KOPT-K1 (cell line): ENCODE data around the gene ETFRF1.

ENCODE experiments used
- H3K27ac ChIP-seq: fragments of 200-600 bp; sonication (generic); 2 replicates; pipeline ENCODE4 v1.5.1; 2016; ENCODE audit warnings: antibody characterized with exemption, mild to moderate bottlenecking, low read depth, low read length; ENCODE audit not compliant: poor library complexity, severe bottlenecking
- H3K36me3 ChIP-seq: fragments of 200-600 bp; sonication (generic); 2 replicates; pipeline ENCODE4 v1.5.1; 2017; ENCODE audit warnings: antibody characterized with exemption, mild to moderate bottlenecking, low read length, moderate library complexity; ENCODE audit not compliant: insufficient read depth
- H3K9me3 ChIP-seq: fragments of 200-600 bp; sonication (generic); 2 replicates; pipeline ENCODE4 v1.5.1; 2017; ENCODE audit warnings: antibody characterized with exemption, low read length, mild to moderate bottlenecking; ENCODE audit not compliant: insufficient read depth, poor library complexity, severe bottlenecking

ETFRF1 gene

DNA sequence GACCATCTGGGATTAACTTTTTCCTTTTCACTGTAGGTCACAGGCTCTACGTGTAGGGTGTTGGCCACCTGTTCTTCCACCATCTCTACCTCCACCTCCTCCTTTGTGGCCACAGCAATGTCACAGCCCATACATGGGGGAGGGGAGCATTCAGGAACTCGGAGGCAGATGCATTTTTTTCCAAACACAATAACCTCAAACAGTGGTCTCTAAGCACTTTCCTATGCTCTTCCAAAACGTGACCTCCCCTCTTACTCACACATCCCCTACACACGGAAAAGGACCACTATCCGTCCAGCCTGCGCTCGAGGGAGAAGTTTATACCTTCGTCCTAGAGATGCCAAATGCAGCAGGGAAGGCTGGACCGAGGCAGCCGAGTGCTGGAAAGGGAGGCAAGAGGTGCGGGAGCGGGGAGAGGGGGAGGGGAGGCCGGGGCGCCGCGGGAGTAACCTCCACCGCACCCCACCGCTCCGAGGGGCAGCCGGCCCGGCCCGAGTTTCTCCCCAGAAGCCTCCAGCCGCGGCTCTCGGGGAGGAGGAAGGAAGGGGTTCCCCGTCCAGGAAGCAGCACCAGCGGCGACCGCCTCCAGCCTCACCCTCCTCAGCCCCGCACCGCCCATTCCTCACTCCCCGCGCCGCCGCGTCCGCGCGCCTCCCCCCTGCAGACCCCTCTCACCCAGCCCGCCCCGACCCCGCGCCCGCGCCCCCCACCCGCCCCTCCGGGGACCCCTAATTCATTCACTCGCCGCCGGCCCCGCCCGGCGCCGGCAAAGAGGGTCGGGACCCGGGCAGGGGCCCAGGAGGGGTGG is 55.1 kb downstream of the ETFRF1 start:
- Histone ChIP-seq H3K36me3 (peaks cover 3% of the 10 kb centered on the region), H3K9me3 (no peaks in the 10 kb centered on the region), H3K27ac (peak overlapping the region; percentile 69)

DNA sequence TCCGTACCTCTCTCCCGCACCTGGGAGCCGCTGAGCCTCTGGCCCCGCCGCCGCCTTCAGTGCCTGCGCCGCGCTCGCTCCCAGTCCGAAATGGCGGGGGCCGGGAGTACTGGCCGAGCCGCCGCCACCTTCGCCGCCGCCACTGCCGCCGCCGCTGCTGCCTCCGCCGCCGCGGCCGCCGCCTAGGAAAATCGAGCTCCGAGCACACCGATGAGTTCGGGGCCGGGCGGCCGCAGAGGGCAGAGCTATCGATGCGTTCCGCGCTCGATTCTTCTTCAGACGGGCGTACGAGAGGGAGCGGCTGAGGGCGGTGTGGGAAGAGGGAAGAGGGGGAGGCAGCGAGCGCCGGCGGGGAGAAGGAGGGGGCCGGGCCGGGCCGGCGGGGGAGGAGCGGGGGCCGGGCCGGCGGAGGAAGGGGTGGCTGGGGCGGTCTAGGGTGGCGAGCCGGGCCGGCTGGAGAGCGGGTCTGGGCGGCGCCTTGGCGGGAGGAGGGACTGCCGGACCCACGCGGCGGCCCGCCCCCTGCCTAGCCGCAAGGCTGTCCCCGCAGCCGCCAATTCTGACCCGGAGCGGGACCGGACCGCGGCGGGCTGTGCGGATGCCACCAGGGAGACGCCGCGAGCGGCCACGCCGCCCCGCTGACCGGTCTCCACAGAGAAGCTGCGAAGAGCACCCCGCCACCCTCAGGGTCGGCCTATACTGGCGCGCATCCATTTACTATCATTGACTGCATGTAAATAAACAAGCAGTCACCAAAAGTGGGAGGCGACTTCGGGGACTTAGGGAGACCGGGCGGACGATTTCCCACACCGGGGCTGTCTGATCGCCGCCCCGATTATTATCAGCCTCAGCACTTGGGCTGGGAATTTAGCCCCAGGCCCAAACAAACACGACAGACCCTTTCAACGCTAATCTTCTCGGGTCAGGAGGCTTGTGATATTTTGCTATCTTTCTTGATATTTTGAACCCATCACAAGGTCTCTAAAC is 56.0 kb downstream of the ETFRF1 start, which contains the start of gene KRAS:
Gene KRAS (minus strand): TSS at position 186 of the 987 bp plus-strand sequence.
- Histone ChIP-seq H3K9me3 (no peaks in the 10 kb centered on the region), H3K36me3 (no peaks in the 10 kb centered on the region; the same call in 1 of the 2 replicates), H3K27ac (peak within 1 kb of the TSS; percentile 69)

DNA sequence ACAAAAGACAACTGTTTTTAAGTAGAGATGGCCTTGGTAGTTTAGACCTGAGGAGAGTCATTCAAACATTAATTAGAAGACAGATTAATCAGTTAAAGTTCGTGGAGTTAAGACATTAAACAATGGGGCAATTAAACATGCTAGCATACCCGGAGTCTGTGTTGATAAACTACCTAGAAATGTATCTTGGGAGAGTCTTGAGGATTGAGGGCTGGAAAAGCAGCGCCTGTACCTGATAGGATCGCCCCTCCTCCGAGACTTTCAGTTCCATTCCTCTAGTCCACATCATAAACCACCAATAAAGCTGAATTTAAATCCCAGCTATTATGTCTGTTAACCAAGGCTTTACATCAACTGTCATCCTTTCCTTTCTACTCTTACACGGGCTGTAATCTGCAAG is 56.7 kb downstream of the ETFRF1 start:
- Histone ChIP-seq H3K27ac (no peak overlapping the region), H3K36me3 (no peaks in the 10 kb centered on the region; the same call in 1 of the 2 replicates), H3K9me3 (no peaks in the 10 kb centered on the region)

DNA sequence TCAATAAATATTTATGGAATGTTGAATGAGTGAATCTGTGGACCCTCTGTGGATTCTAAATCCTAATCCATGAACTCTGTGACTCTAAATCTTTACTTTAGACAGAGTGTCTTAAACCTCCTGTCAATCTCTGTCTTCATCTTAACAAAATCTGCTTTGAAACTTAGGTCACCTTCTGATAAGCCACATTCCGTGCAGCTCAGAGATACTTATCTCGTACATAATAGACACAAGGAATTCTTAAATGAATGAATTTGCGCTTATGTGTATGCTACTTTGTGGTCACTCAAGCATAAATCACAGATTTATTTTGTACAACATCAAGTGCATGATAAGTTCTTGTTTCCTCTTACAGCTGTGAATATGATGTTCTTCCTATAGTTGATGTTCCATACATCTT is 57.9 kb downstream of the ETFRF1 start:
- no peaks in the 10 kb centered on the region for H3K9me3 ChIP-seq
- no peak overlapping the region for H3K27ac ChIP-seq
- no peaks in the 10 kb centered on the region; the same call in 1 of the 2 replicates for H3K36me3 ChIP-seq

DNA sequence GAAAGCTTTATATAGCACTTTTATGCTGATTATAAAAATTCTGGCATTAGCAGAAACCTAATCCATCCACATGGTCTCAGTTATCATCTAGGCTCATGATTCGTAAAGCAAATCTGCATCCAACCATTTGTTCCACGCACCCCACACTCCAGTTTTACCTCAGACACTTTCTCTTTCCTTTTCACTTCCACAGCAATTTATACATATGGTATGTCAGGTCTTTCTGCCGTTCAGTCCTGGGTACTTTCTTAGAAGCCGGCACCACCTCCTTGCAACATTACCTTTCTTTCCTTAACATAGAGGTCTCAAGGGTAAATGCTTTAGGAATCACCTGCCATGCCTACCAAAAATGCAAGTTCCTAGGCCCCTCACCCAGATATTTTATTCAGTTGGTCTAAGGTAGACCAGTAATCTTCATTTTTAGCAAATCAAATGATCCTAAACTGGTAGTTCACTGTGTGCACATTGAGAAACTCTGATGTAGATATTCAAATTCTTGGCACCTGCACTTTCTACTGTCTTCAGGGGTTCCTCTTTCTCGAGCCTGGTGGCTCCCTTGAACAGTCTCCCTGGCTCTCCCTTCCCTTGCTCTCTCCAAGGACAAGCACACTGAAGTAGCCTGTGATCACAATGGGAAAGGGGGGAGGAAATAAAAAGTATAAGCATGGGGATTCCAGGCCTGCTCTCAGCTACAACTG is 58.5 kb downstream of the ETFRF1 start:
- Histone ChIP-seq H3K27ac (no peak overlapping the region), H3K36me3 (no peaks in the 10 kb centered on the region; the same call in 1 of the 2 replicates)

DNA sequence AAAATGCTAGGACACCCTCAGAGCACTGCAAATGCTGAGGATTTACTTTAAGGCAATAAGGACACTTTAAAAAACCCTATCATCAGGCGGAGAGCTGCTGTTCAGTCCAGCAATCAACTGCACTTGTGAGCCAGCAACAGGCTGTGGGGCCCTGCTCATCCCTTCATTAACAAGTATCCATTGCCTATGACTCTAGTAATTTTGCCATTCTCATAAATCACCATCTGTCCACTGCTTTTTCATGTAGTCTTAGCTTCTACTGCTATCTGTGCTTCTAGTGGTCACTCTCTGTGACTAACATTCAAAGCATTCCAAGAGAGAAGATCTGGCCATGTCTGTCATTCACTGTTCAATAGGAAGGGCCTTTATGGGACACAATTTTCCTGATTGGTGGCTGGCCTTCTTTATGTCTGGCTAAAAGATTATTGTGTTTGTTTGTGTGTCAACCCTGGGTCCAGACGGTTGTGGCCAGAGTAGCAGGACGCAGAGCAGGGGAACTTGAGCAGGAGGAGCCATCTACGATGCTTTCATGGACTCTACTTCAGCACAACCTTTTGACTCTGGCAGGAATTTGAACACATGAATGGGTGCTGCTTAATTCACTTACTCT is 59.3 kb downstream of the ETFRF1 start:
- Histone ChIP-seq H3K27ac (no peak overlapping the region), H3K9me3 (no peaks in the 10 kb centered on the region), H3K36me3 (no peaks in the 10 kb centered on the region)

More for the DNA sequence above, 58.5 kb downstream of the ETFRF1 start:
- H3K9me3 ChIP-seq, result no peaks in the 10 kb centered on the region
